ENCODE results near the gene FXYD3.

Gene FXYD3

GRCh38 chr19:35093941-35094647, 21.5 kb upstream of the FXYD3 start:
- DNase-seq (ENCODE audit: low read depth in 1 of 2, low spot score in 1 of 2) = no peak
- Histone ChIP-seq H3K27me3 (ENCODE audit: insufficient read depth, poor library complexity, severe bottlenecking) (no peaks in the 10 kb centered on the region), H3K4me3 (replicated peaks; ENCODE audit: insufficient read depth, low read length) (no peak overlapping the region), H3K27ac (replicated peaks) (no peak overlapping the region)
- TF ChIP-seq POLR2AphosphoS5 (IDR thresholded peaks at IDR 0.05; ENCODE audit: low read depth) (no peak), SPI1 (IDR thresholded peaks at IDR 0.05; ENCODE audit: borderline replicate concordance, low read depth) (no peak), GABPA (IDR thresholded peaks at IDR 0.05; ENCODE audit: low read depth) (no peak)
- TF ChIP-seq, protein P1, sequence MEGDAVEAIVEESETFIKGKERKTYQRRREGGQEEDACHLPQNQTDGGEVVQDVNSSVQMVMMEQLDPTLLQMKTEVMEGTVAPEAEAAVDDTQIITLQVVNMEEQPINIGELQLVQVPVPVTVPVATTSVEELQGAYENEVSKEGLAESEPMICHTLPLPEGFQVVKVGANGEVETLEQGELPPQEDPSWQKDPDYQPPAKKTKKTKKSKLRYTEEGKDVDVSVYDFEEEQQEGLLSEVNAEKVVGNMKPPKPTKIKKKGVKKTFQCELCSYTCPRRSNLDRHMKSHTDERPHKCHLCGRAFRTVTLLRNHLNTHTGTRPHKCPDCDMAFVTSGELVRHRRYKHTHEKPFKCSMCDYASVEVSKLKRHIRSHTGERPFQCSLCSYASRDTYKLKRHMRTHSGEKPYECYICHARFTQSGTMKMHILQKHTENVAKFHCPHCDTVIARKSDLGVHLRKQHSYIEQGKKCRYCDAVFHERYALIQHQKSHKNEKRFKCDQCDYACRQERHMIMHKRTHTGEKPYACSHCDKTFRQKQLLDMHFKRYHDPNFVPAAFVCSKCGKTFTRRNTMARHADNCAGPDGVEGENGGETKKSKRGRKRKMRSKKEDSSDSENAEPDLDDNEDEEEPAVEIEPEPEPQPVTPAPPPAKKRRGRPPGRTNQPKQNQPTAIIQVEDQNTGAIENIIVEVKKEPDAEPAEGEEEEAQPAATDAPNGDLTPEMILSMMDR (IDR thresholded peaks at IDR 0.05; ENCODE audit: insufficient read depth, low read length) = no peak
- TF ChIP-seq, protein P2, sequence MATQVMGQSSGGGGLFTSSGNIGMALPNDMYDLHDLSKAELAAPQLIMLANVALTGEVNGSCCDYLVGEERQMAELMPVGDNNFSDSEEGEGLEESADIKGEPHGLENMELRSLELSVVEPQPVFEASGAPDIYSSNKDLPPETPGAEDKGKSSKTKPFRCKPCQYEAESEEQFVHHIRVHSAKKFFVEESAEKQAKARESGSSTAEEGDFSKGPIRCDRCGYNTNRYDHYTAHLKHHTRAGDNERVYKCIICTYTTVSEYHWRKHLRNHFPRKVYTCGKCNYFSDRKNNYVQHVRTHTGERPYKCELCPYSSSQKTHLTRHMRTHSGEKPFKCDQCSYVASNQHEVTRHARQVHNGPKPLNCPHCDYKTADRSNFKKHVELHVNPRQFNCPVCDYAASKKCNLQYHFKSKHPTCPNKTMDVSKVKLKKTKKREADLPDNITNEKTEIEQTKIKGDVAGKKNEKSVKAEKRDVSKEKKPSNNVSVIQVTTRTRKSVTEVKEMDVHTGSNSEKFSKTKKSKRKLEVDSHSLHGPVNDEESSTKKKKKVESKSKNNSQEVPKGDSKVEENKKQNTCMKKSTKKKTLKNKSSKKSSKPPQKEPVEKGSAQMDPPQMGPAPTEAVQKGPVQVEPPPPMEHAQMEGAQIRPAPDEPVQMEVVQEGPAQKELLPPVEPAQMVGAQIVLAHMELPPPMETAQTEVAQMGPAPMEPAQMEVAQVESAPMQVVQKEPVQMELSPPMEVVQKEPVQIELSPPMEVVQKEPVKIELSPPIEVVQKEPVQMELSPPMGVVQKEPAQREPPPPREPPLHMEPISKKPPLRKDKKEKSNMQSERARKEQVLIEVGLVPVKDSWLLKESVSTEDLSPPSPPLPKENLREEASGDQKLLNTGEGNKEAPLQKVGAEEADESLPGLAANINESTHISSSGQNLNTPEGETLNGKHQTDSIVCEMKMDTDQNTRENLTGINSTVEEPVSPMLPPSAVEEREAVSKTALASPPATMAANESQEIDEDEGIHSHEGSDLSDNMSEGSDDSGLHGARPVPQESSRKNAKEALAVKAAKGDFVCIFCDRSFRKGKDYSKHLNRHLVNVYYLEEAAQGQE (IDR thresholded peaks at IDR 0.05; ENCODE audit: insufficient replicate concordance, low read depth) = no peak

DNA sequence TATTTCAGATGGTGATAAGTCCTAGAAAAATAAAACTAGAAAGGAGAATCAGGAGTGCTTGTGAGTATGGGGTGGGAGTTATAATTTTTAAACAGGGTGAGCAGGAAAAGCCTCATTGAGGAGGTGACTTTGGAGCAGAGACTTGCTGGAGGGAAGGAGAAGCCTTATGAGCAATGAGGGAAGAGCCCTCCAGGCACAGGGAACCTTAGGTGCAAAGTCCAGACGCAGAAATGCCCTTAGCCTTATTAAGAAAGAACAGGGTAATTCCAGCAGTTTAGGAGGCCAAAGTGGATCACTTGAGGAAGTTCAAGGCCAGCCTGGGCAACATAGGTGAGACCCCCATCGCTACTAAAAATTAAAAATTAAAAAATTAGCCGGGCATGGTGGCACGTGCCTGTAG, 21.0 kb upstream of the FXYD3 start:
- no peak for DNase-seq (ENCODE audit: low read depth in 1 of 2, low spot score in 1 of 2)

GRCh38 chr19:35095667-35096368, 19.8 kb upstream of the FXYD3 start:
- no peak overlapping the region for H3K4me3 ChIP-seq (replicated peaks; ENCODE audit: insufficient read depth, low read length)
- TF ChIP-seq, protein P1 (IDR thresholded peaks at IDR 0.05; ENCODE audit: insufficient read depth, low read length) = no peak
- TF ChIP-seq GABPA (IDR thresholded peaks at IDR 0.05; ENCODE audit: low read depth) (no peak), POLR2AphosphoS5 (IDR thresholded peaks at IDR 0.05; ENCODE audit: low read depth) (no peak), SPI1 (IDR thresholded peaks at IDR 0.05; ENCODE audit: borderline replicate concordance, low read depth) (no peak)
- TF ChIP-seq, protein P2 (IDR thresholded peaks at IDR 0.05; ENCODE audit: insufficient replicate concordance, low read depth) = no peak
- DNase-seq (ENCODE audit: low read depth in 1 of 2, low spot score in 1 of 2) = no peak
- no peak overlapping the region for H3K27ac ChIP-seq (replicated peaks)
- no peaks in the 10 kb centered on the region for H3K27me3 ChIP-seq (ENCODE audit: insufficient read depth, poor library complexity, severe bottlenecking)

More for the DNA sequence above, 21.0 kb upstream of the FXYD3 start:
- TF ChIP-seq SPI1 (IDR thresholded peaks at IDR 0.05; ENCODE audit: borderline replicate concordance, low read depth) (no peak), POLR2AphosphoS5 (IDR thresholded peaks at IDR 0.05; ENCODE audit: low read depth) (no peak), GABPA (IDR thresholded peaks at IDR 0.05; ENCODE audit: low read depth) (no peak)
- TF ChIP-seq, protein P2 (IDR thresholded peaks at IDR 0.05; ENCODE audit: insufficient replicate concordance, low read depth) = no peak
- TF ChIP-seq, protein P1 (IDR thresholded peaks at IDR 0.05; ENCODE audit: insufficient read depth, low read length) = no peak
- Histone ChIP-seq H3K4me3 (replicated peaks; ENCODE audit: insufficient read depth, low read length) (no peak overlapping the region), H3K27ac (replicated peaks) (no peak overlapping the region), H3K27me3 (ENCODE audit: insufficient read depth, poor library complexity, severe bottlenecking) (no peaks in the 10 kb centered on the region)

All from HL-60 (cell line).